Suprapubic skin (tissue), 4 donors: ENCODE data around the gene TRIM66. TPM values are rescaled to one million over a fixed set of nuclear protein-coding genes. Genes with fewer than 3 reads are reported as not detected.

Experiments used
- DNase-seq, 2 donors: peaks; one replicate each; pipeline ENCODE4 v3.0.0-alpha.2; 2019; ENCODE audit warnings: low spot score in 2 of 2
- H3K27ac ChIP-seq: fragments of 200-600 bp; sonication (generic); one replicate; pipeline ENCODE4 v1.5.1; 2019
- H3K27me3 ChIP-seq: fragments of 200-600 bp; sonication (generic); one replicate; pipeline ENCODE4 v1.5.1; 2019
- H3K36me3 ChIP-seq: fragments of 200-600 bp; sonication (generic); one replicate; pipeline ENCODE4 v1.5.1; 2019
- H3K4me1 ChIP-seq: fragments of 200-600 bp; sonication (generic); one replicate; pipeline ENCODE4 v1.5.1; 2019
- H3K4me3 ChIP-seq: fragments of 200-600 bp; sonication (generic); one replicate; pipeline ENCODE4 v1.5.1; 2019; ENCODE audit warnings: mild to moderate bottlenecking
- H3K9me3 ChIP-seq: fragments of 200-600 bp; sonication (generic); one replicate; pipeline ENCODE4 v1.5.1; 2019
- CTCF ChIP-seq, 2 donors: fragments of 200-600 bp in 1 of 2; fragments of 450-650 bp in 1 of 2; sonication (generic) in 1 of 2; IDR thresholded peaks; one replicate each; pipeline ENCODE4 v1.5.1; 2016 to 2019; ENCODE audit warnings: antibody characterized with exemption in 2 of 2, mild to moderate bottlenecking in 1 of 2, moderate library complexity in 1 of 2
- EP300 ChIP-seq: sonication (generic); formaldehyde crosslinking; IDR thresholded peaks from one replicate; pipeline ENCODE4 v1.6.1; 2017; ENCODE audit warnings: antibody characterized with exemption
- POLR2A ChIP-seq, 2 donors: fragments of 450-650 bp; IDR thresholded peaks; one replicate each; pipeline ENCODE4 v1.6.1; 2017; ENCODE audit warnings: antibody characterized with exemption in 2 of 2, mild to moderate bottlenecking in 2 of 2, moderate library complexity in 2 of 2
- POLR2AphosphoS5 ChIP-seq, 3 donors: sonication (generic); formaldehyde crosslinking; IDR thresholded peaks; one replicate each; pipeline ENCODE4 v1.6.1; 2017; ENCODE audit warnings: antibody characterized with exemption in 3 of 3
- WGBS: methylation state at CpG from one replicate; pipeline ENCODE4 v1.1.5; 2018; 5-methylcytosine and 5-hydroxymethylcytosine counted together
- total RNA-seq, 4 donors: library from RNA; depleted of rRNA; stranded (reverse); fragments of >200 nt; gene quantifications; one replicate each; pipeline ENCODE4 v1.1.0, GENCODE V29; 2016

TRIM66 gene
- total RNA-seq, 4 donors from 2014 or later, result 9.9 to 20.3 (median 11.7) TPM

DNA sequence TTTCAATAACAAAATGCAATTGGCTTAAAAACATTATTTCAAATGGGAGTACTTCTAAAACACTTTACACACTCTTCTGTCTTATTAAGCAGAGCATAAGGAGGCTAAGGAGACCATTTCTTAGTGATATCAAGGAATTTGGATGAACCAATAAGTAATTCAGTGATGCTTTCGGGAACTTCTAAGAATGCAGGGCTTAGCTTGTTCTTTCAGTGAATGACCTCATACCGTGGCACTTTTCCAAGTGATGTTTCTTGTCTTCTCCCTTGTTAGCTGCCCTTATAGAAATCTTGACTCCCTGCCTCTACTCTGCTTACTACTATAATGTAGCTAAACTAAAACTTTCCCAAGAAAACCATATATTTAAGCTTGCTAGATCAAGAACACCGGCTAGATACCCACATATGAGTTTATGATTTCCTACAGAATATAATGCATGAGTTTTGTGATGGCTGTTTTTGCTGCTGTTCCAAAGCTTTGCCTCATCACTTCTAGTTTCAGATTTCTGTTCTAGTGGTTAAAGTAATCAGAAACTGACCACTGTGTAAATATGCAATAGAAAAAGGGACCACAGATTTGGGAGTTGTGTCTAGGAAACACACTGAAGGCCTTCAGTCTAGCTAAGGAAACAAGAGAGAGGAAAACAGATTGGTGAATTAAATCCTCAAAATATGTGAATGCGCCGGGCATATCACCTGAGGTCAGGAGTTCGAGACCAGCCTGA is 50.9 kb downstream of the TRIM66 start:
- H3K27ac ChIP-seq, result no peak overlapping the region
- no peak for TF ChIP-seq EP300
- 80% methylated on average over 6 of the region's 6 CpGs for WGBS

DNA sequence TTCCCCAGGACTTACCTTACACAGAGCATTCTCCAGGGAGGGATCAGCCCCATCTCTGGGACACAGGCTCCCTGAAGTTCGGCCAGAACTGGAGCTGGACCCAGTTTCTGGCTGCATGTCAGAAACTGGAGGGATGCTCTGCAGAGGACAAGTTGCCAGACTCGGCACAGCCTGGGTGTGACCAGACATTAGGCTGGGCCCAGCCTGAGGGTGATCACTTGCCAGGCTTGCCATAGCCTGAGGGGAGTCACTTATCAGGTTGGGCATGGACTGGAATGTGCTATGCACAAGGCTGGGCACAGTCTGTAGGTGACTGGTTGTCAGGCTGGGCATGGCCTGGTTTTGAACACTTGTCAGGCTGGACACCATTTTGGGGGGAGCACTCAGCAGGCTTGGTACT is 57.8 kb downstream of the TRIM66 start:
- no peak for DNase-seq
- TF ChIP-seq CTCF (IDR thresholded peaks at IDR 0.05) (no peak), POLR2AphosphoS5 (IDR thresholded peaks at IDR 0.05) (no peak), POLR2A (IDR thresholded peaks at IDR 0.05) (no peak), EP300 (no peak)
- H3K4me1 ChIP-seq, result no peaks in the 10 kb centered on the region
- 74% methylated on average over 2 of the region's 2 CpGs for WGBS
- no peak overlapping the region for H3K4me3 ChIP-seq
- peaks cover 58% of the 10 kb centered on the region for H3K36me3 ChIP-seq
- no peaks in the 10 kb centered on the region for H3K27me3 ChIP-seq
- no peak overlapping the region for H3K27ac ChIP-seq
- no peaks in the 10 kb centered on the region for H3K9me3 ChIP-seq

More for the DNA sequence above, 50.9 kb downstream of the TRIM66 start:
- no peak overlapping the region for H3K4me3 ChIP-seq
- DNase-seq, result no peak
- H3K36me3 ChIP-seq, result peaks cover 31% of the 10 kb centered on the region
- no peaks in the 10 kb centered on the region for H3K4me1 ChIP-seq
- H3K9me3 ChIP-seq, result no peaks in the 10 kb centered on the region
- no peaks in the 10 kb centered on the region for H3K27me3 ChIP-seq

DNA sequence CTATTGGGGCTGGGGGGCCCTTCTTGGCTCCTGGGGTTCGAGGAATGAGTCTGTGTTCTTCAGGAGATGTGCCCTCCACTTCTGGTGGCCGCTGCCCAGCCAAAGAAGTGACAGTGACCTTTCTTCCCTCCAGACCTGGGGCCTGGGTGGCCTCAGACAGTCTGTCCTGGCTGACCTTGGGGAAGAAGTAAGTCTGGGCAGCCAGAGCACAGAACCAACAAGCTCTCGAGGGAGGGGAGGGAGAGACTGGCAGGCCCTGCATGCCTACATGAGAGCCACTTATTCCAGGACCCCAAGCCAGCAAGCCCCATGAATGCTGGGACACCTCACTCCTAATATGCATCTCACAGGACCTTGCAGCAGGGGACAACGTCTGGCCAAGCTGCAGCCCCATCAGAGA is 61.3 kb downstream of the TRIM66 start:
- Histone ChIP-seq H3K9me3 (no peaks in the 10 kb centered on the region), H3K27ac (no peak overlapping the region), H3K4me1 (no peaks in the 10 kb centered on the region), H3K27me3 (no peaks in the 10 kb centered on the region), H3K36me3 (peaks cover 90% of the 10 kb centered on the region), H3K4me3 (no peak overlapping the region)
- DNase-seq, result no peak
- no peak for TF ChIP-seq EP300
- no peak for TF ChIP-seq POLR2A (IDR thresholded peaks at IDR 0.05)
- TF ChIP-seq CTCF (IDR thresholded peaks at IDR 0.05), result no peak
- TF ChIP-seq POLR2AphosphoS5 (IDR thresholded peaks at IDR 0.05), result no peak
- 79% methylated on average over 2 of the region's 4 CpGs for WGBS

GRCh38 chr11:8617063-8617462 is 65.4 kb downstream of the TRIM66 start:
- TF ChIP-seq CTCF (IDR thresholded peaks at IDR 0.05), result no peak
- TF ChIP-seq EP300, result no peak
- TF ChIP-seq POLR2A (IDR thresholded peaks at IDR 0.05), result no peak
- no peak for TF ChIP-seq POLR2AphosphoS5 (IDR thresholded peaks at IDR 0.05)
- H3K4me1 ChIP-seq, result peaks cover 6% of the 10 kb centered on the region
- peaks cover 60% of the 10 kb centered on the region for H3K36me3 ChIP-seq
- 85% methylated on average over 2 of the region's 2 CpGs for WGBS
- H3K4me3 ChIP-seq, result no peak overlapping the region
- H3K9me3 ChIP-seq, result no peaks in the 10 kb centered on the region
- no peaks in the 10 kb centered on the region for H3K27me3 ChIP-seq
- DNase-seq, result no peak
- H3K27ac ChIP-seq, result no peak overlapping the region

- Histone ChIP-seq H3K27me3 (no peaks in the 10 kb centered on the region), H3K4me3 (no peak overlapping the region), H3K36me3 (peaks cover 45% of the 10 kb centered on the region), H3K27ac (no peak overlapping the region), H3K9me3 (no peaks in the 10 kb centered on the region), H3K4me1 (peaks cover 6% of the 10 kb centered on the region)
- WGBS, result 71% methylated on average over 4 of the region's 4 CpGs
- DNase-seq, result no peak
- TF ChIP-seq CTCF (IDR thresholded peaks at IDR 0.05), result no peak
- no peak for TF ChIP-seq POLR2AphosphoS5 (IDR thresholded peaks at IDR 0.05)
- TF ChIP-seq EP300, result no peak
- TF ChIP-seq POLR2A (IDR thresholded peaks at IDR 0.05), result no peak
Measured at GRCh38 chr11:8615291-8616032, 67.0 kb downstream of the TRIM66 start.
